HEK293 (cell line): ENCODE results near the gene RRP12.

Experiments
- ATF2 ChIP-seq: fragments of 450-650 bp; formaldehyde crosslinking; IDR thresholded peaks from 2 replicates; pipeline ENCODE4 v1.5.1; 2016; ENCODE audit warnings: missing biosample characterization, missing genetic modification characterization, low read depth
- PRDM10 ChIP-seq: fragments of 450-650 bp; formaldehyde crosslinking; IDR thresholded peaks from 2 replicates; pipeline ENCODE4 v1.5.1; 2016; ENCODE audit warnings: missing biosample characterization, missing genetic modification characterization
- ZNF544 ChIP-seq: fragments of 450-650 bp; formaldehyde crosslinking; IDR thresholded peaks from 2 replicates; pipeline ENCODE4 v1.5.0; 2017; ENCODE audit warnings: missing biosample characterization, missing genetic modification characterization
- ZNF776 ChIP-seq: fragments of 450-650 bp; formaldehyde crosslinking; IDR thresholded peaks from 2 replicates; pipeline ENCODE4 v1.5.0; 2017; ENCODE audit warnings: missing biosample characterization, missing genetic modification characterization, borderline replicate concordance

GRCh38 chr10:97380516-97380915 lies 20.6 kb downstream of the RRP12 start:
- TF ChIP-seq ZNF544 (tag by site-specific recombination): no peak
- TF ChIP-seq ATF2: no peak
- no peak for TF ChIP-seq PRDM10
- no peak for TF ChIP-seq ZNF776 (tag by site-specific recombination)
